ENCODE measurements around the gene GSX1.

GSX1 gene

GRCh38 chr13:27810009-27810408 is 17.7 kb downstream of the GSX1 start:
- TF ChIP-seq GATA2 (IDR thresholded peaks at IDR 0.05; ENCODE audit: low read depth, low read length) (no peak), GATA3 (IDR thresholded peaks at IDR 0.05; ENCODE audit: low read depth, low read length) (no peak)

- TF ChIP-seq GATA3 (IDR thresholded peaks at IDR 0.05; ENCODE audit: low read depth, low read length) = no peak
- no peak for TF ChIP-seq GATA2 (IDR thresholded peaks at IDR 0.05; ENCODE audit: low read depth, low read length)
Measured at GRCh38 chr13:27810461-27810860, 18.2 kb downstream of the GSX1 start.

DNA sequence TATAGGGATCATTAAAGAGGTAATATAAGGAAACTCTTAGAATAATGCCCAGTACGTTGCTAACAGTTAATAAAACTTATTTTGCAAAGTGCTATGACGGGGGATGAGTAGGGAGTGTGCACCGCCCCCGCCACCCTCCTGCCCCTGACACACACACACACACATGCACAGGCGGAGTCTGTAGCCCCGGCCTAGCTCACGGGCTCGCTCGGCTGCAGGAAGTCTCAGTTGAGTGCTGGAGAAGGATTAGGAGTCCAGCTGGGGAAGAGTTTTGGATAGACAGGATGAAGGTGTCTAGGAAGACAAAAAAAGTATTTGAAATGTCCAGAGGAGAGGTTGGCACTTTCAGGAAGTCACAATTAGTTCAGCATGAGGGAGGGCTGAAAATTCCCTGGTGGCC is 21.5 kb downstream of the GSX1 start:
- TF ChIP-seq GATA3 (IDR thresholded peaks at IDR 0.05; ENCODE audit: low read depth, low read length) = no peak
- TF ChIP-seq GATA2 (IDR thresholded peaks at IDR 0.05; ENCODE audit: low read depth, low read length) = no peak

DNA sequence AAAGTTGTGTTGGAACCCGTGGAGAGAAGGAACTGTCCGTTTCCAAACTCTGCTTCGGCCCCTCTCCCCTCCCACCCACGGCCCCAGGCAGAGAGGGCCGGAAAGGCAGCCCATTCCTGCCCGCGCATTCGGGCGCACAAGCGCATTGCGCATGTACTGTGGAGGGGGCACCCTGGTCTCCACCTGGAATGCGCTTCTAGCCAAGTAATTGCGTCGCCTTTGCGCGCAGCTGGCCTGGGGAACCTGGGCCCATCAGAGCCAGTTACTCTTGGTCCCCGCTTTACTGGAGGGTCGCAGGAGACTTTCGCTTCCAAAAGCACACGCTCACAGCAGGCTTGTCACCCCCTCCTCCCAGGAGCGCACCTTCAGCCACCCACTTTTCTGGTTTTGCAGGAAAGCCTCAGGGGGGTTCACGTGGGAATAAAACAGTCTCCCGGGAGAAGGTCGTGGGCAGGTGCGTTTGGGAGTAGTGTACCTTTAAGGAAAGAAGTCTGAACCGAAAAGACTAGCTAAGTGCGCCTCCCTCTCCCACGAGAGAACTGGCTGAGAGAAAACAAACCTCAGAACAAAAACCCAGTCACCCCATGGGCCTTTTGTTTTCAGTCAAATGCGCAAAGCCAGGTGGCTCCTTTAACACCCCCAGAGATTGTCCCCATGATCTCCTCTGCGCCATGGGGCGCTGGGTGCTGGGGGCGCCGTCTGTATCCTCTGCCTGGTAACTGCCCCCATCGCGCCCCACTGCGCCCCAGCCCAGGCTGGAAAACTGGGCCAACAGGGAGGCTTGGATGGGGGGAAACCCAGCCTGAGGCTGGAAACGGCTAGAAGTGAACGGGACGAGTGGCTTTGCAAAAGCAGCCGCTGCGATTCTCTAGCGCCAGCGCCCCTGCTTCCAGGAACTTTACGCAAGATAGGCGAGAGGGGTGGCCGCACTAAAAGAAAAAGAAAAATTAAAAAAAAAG is 28.5 kb downstream of the GSX1 start:
- TF ChIP-seq GATA2 (IDR thresholded peaks at IDR 0.05; ENCODE audit: low read depth, low read length) (no peak), GATA3 (IDR thresholded peaks at IDR 0.05; ENCODE audit: low read depth, low read length) (no peak)

- TF ChIP-seq GATA2 (IDR thresholded peaks at IDR 0.05; ENCODE audit: low read depth, low read length) = no peak
- TF ChIP-seq GATA3 (IDR thresholded peaks at IDR 0.05; ENCODE audit: low read depth, low read length) = no peak
Measured at GRCh38 chr13:27821566-27821965, 29.3 kb downstream of the GSX1 start.

DNA sequence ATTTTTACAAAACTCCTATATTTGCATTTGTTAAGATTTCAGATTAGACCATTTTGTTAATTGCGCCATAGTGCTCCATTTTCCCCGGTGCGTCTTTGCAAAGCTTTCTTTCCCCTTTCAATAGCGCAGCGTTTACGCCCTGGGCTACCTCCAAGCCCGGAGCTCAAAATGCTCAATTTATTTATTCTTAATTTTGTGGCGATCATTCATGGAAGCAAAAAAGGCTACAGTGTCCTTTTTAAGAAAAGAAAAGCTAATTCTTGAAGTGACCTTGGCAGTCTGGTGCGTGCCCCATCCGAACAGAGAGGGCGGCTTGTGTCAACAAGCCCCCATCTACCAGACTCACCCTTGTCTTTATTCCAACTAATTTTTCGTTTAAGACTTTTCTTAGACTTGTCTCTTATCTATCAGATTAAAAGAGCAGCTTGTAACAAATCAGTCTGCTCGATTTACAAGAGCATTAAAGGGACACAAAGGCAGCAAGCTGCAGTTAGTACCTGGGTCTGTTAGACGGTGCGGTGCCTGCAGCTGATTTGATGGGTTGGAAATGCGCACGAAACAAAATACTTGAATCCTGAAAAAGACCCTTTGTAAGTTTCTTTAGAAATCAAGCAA is 30.1 kb downstream of the GSX1 start:
- TF ChIP-seq GATA3 (IDR thresholded peaks at IDR 0.05; ENCODE audit: low read depth, low read length) (no peak), GATA2 (IDR thresholded peaks at IDR 0.05; ENCODE audit: low read depth, low read length) (no peak)

- no peak for TF ChIP-seq GATA2 (IDR thresholded peaks at IDR 0.05; ENCODE audit: low read depth, low read length)
- no peak for TF ChIP-seq GATA3 (IDR thresholded peaks at IDR 0.05; ENCODE audit: low read depth, low read length)
Measured at GRCh38 chr13:27822873-27823311, 30.6 kb downstream of the GSX1 start.

GRCh38 chr13:27824121-27824520 is 31.8 kb downstream of the GSX1 start:
- TF ChIP-seq GATA3 (IDR thresholded peaks at IDR 0.05; ENCODE audit: low read depth, low read length) (no peak), GATA2 (IDR thresholded peaks at IDR 0.05; ENCODE audit: low read depth, low read length) (no peak)

DNA sequence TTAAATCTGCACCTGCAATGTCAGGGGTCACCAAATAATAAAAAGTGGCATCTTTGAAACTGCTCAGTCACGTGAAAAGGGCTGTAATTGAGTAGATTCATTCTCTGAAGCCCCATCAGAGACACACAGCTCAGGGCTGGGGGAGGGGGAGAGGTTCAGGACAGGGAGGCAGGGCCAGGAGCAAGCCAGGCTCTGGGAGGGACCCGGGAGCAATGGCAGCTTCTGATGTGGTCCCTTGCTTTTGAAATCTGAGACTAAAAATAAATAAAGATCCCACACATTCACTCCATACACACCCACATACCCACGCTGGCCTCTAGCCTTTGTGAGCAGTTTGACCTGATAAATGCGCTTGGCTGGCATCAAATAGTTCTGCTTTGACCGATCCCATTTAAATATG is 32.8 kb downstream of the GSX1 start:
- TF ChIP-seq GATA2 (IDR thresholded peaks at IDR 0.05; ENCODE audit: low read depth, low read length) (no peak), GATA3 (IDR thresholded peaks at IDR 0.05; ENCODE audit: low read depth, low read length) (no peak)

DNA sequence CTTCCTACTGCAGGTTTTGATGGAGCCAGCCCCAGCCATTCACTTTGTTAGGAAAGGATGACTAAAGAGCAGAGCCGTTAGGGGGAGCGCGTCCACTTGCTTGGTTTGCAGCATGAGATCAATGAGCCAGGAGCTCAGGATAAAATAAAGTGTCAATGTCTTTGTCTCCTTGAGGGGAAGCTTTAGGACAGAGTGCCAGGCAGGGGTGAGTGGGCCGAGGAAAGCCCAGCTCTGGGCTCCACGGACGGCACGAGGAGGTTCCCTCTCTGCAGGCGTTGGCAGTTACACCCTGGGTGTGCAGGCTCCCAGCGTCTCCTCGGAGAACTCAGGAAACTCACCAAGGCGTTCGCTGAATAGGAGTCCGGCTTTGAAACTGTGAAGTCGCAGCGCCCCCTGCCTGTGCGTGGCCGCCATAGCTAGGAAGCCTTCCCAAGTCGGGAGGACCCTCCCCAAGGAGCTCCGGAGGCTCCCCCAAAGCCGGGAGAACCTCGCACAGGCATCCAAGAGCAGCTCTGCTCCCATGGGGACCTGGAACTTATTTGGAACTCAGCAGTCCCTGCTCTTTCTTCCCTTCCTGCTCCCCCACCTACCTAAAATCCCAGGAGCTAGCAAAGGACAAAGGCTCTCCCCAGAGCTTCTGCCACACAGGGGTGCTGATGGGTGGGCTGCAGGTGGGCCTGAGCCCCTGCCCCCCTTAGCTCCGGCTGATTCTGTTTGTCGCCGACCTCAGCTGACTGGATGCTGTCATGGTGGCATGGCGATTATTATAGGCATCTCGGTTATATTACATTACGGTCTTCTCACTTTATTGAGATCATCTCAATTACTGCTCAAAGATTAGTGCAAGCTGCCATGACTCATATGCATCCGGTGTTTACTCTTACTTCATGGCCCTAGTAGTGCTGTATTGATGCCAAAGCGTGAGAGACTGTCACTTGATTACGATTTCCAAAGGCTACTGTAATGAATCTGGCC is 34.4 kb downstream of the GSX1 start:
- TF ChIP-seq GATA3 (IDR thresholded peaks at IDR 0.05; ENCODE audit: low read depth, low read length) = no peak
- no peak for TF ChIP-seq GATA2 (IDR thresholded peaks at IDR 0.05; ENCODE audit: low read depth, low read length)

DNA sequence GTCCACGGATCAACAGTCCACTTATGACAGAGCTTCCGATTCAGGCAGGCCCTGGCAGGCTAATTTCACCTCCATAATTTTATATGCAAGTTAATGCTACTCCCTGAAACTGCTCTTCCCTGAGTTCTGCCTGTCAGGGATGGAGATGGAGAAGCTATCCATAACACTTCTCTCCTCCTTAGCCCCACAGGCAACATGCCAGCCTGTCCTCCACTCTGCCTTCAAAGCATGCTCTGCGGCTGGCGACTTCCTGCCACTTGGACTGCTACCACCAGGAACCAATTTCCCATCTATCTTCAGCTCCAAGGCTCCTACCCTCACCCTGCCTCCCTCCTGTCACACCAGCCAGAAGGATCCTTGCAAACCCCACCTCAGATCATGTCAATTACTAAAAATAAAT is 35.4 kb downstream of the GSX1 start:
- TF ChIP-seq GATA3 (IDR thresholded peaks at IDR 0.05; ENCODE audit: low read depth, low read length) (no peak), GATA2 (IDR thresholded peaks at IDR 0.05; ENCODE audit: low read depth, low read length) (no peak)

DNA sequence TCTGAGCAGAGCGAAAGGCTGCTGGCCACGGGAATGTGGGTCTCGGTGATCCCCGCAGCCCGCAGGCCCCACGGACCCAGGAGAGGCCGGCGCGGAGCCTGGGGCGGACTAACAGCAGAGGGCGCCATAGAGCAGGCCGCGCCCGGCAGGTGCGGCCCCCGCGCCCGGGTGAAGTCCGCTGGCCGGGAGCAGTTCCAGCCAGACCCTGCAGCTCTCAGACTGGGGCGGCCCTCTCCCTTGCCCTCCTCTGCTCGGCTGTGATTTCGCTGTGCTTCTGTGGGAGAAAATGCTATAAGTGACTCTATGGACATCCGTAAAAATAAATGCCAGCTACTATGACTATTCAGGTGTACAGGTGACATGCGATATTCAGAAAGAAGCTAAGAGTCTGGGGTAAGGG is 37.7 kb downstream of the GSX1 start:
- no peak for TF ChIP-seq GATA3 (IDR thresholded peaks at IDR 0.05; ENCODE audit: low read depth, low read length)
- no peak for TF ChIP-seq GATA2 (IDR thresholded peaks at IDR 0.05; ENCODE audit: low read depth, low read length)

- TF ChIP-seq GATA3 (IDR thresholded peaks at IDR 0.05; ENCODE audit: low read depth, low read length) (no peak), GATA2 (IDR thresholded peaks at IDR 0.05; ENCODE audit: low read depth, low read length) (no peak)
Measured at GRCh38 chr13:27833206-27833605, 40.9 kb downstream of the GSX1 start.

GRCh38 chr13:27834095-27834494 is 41.8 kb downstream of the GSX1 start:
- TF ChIP-seq GATA2 (IDR thresholded peaks at IDR 0.05; ENCODE audit: low read depth, low read length) (no peak), GATA3 (IDR thresholded peaks at IDR 0.05; ENCODE audit: low read depth, low read length) (no peak)

Data from SH-SY5Y (cell line).